ENCODE data around the gene GARIN5A. TPM values are rescaled to one million over a fixed set of nuclear protein-coding genes. Genes with fewer than 3 reads are reported as not detected.

Gene GARIN5A
- total and polyA plus RNA-seq, 12 donors = 1.2 to 4.3 (median 1.9) TPM

DNA sequence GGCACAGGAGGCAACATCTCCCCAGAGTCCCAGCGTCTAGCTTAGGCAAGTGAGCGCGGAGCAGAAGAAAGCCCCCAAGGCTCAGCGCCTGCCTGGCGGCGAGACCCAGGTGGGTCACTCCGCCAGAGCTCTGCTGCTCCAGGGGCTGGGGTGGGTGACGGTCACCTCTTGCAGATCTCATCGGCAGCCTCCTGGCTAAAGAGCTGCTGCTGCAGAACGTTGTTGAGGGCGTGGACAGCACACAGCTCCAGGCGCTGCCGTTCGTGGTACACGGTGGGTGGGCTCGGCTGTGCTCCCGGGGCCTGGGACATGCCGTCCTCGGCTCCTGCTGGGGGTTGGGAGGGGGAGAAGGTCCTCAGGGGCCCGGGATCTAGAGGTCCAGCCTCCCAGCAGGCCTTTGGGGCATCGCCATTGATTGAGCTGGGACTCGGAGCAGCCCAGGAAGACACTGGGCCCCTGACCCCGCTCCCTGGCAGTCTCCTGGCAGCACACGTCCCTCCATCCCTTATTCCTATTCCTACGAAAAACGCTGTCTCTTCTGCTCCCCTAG lies 33.5 kb upstream of the GARIN5A start:
- WGBS, 2 donors = 36 to 41% methylated on average over 26 of the region's 26 CpGs
- DNase-seq = no peak
- Histone ChIP-seq H3K27ac (peak overlapping the region in 8 of 10 donors; percentile 76 to 91 (median 84)), H3K9me3 (no peaks in the 10 kb centered on the region), H3K4me1 (peaks cover 5 to 27% (median 13%) of the 10 kb centered on the region in 9 donors), H3K4me3 (peak overlapping the region; percentile 47 to 83 (median 74)), H3K36me3 (peaks cover 0 to 12% (median 0%) of the 10 kb centered on the region in 9 donors), H3K27me3 (no peaks in the 10 kb centered on the region)
- ATAC-seq = peak in 1 of 8 donors; percentile 4
- TF ChIP-seq, protein P1, sequence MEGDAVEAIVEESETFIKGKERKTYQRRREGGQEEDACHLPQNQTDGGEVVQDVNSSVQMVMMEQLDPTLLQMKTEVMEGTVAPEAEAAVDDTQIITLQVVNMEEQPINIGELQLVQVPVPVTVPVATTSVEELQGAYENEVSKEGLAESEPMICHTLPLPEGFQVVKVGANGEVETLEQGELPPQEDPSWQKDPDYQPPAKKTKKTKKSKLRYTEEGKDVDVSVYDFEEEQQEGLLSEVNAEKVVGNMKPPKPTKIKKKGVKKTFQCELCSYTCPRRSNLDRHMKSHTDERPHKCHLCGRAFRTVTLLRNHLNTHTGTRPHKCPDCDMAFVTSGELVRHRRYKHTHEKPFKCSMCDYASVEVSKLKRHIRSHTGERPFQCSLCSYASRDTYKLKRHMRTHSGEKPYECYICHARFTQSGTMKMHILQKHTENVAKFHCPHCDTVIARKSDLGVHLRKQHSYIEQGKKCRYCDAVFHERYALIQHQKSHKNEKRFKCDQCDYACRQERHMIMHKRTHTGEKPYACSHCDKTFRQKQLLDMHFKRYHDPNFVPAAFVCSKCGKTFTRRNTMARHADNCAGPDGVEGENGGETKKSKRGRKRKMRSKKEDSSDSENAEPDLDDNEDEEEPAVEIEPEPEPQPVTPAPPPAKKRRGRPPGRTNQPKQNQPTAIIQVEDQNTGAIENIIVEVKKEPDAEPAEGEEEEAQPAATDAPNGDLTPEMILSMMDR (IDR thresholded peaks at IDR 0.05) = no peak
- intact Hi-C loops (cut with DNase I) = loop anchor here in 2 of 10 donors (2.0 to 10.0 kb wide), 3 partner anchors 33 to 295 kb away; partner anchors contain the start of genes EMC10 (in 2 of the 2) and GARIN5A (in 2 of the 2)

DNA sequence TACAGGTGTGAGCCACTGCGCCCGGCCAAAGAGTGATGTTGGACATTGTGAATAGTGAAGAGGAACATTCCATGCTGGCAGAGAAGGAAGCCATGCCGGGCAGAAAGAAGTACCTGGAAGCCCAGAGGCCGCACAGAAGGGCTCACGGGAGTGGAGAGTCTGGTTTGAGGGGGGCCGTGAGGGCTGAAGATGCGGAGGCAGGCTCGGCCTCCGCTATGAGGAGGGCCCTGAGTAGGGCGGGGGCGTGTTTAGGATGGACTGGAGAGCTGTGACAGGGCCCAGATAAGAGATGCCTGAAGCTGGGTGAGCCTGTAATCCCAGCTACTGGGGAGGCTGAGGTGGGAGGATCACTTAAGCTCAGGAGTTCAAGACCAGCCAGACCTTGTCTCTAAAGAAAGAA lies 32.7 kb upstream of the GARIN5A start:
- intact Hi-C loops (cut with DNase I) = no loop called here
- ATAC-seq (no peak), DNase-seq (no peak)
- no peak overlapping the region for H3K4me3 ChIP-seq
- H3K9me3 ChIP-seq = no peaks in the 10 kb centered on the region
- H3K27me3 ChIP-seq = no peaks in the 10 kb centered on the region
- TF ChIP-seq, protein P1 (IDR thresholded peaks at IDR 0.05) = no peak
- peaks cover 0 to 12% (median 0%) of the 10 kb centered on the region in 9 donors for H3K36me3 ChIP-seq
- no peak overlapping the region for H3K27ac ChIP-seq
- H3K4me1 ChIP-seq = peaks cover 5 to 27% (median 13%) of the 10 kb centered on the region in 9 donors
- 80 to 82% methylated on average over 11 of the region's 11 CpGs for WGBS, 2 donors

DNA sequence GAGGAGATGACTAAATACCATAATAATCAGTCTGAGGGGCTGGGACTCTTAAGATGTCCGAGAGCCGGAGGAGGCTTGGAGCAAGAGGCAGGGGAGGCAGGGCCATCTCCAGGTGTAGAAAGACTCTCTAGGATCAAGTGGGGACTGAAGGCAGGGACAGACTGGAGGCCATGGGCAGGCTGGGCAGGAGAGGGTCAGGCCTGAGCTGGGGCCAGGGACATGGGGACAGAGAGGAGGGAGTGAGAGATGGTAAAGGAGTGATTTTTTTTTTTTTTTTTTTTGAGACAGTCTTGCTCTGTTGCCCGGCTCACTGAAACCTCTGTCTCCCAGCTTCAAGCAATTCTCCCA lies 32.2 kb upstream of the GARIN5A start:
- 73 to 77% methylated on average over 3 of the region's 3 CpGs for WGBS, 2 donors
- ATAC-seq (no peak), DNase-seq (no peak)
- H3K4me1 ChIP-seq = peaks cover 5 to 27% (median 13%) of the 10 kb centered on the region in 9 donors
- TF ChIP-seq, protein P1 (IDR thresholded peaks at IDR 0.05) = no peak
- no peak overlapping the region for H3K4me3 ChIP-seq
- H3K27ac ChIP-seq = no peak overlapping the region
- H3K9me3 ChIP-seq = no peaks in the 10 kb centered on the region
- H3K36me3 ChIP-seq = peaks cover 0 to 12% (median 0%) of the 10 kb centered on the region in 9 donors
- no peaks in the 10 kb centered on the region for H3K27me3 ChIP-seq
- intact Hi-C loops (cut with DNase I) = no loop called here

DNA sequence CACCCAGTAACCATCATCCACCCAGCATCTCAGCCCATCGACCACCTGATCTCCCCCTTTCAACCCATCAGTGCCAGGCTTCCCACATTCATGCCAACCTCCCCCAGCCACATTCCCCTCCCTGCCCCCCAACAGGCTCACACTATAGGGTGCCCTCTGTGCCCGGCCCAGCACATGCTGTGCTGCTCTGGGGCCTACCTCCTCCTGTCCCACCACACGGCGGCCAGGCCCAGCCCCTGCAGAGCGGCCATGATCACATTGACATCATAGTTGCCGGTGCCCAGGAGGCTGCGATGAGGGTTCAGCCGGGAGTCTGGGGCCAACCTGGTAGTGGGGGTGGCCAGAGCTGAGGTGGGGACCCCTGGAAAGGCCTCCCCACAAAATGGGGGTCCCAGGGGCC lies 30.7 kb upstream of the GARIN5A start:
- 94 to 95% methylated on average over 8 of the region's 8 CpGs for WGBS, 2 donors
- Histone ChIP-seq H3K9me3 (no peaks in the 10 kb centered on the region), H3K4me1 (peaks cover 5 to 30% (median 14%) of the 10 kb centered on the region in 9 donors), H3K36me3 (peaks cover 0 to 12% (median 0%) of the 10 kb centered on the region in 9 donors), H3K4me3 (no peak overlapping the region), H3K27me3 (no peaks in the 10 kb centered on the region), H3K27ac (no peak overlapping the region)
- ATAC-seq (no peak), DNase-seq (no peak)
- intact Hi-C loops (cut with DNase I) = no loop called here
- TF ChIP-seq, protein P1 (IDR thresholded peaks at IDR 0.05) = no peak
